HG03108 (cell line): ENCODE measurements around the gene PKP3.
"Not testable (repeated sequence)": the region's sequence is repeated elsewhere in the genome, so short reads cannot be mapped to it uniquely, and the experiment has no call there.

Experiments
- ATAC-seq: cut with Tn5 transposase; IDR thresholded peaks from one replicate; pipeline ENCODE4 v1.9.1; 2021; ENCODE audit warnings: moderate library complexity; ENCODE audit not compliant: unreplicated experiment

PKP3 gene

GRCh38 chr11:409600-410483 is 15.8 kb downstream of the PKP3 start:
- ATAC-seq = no peak

GRCh38 chr11:410711-411110 is 16.7 kb downstream of the PKP3 start:
- ATAC-seq = not testable (repeated sequence)

GRCh38 chr11:411520-411919 is 17.5 kb downstream of the PKP3 start:
- not testable (repeated sequence) for ATAC-seq

GRCh38 chr11:412641-413119 is 18.7 kb downstream of the PKP3 start:
- ATAC-seq = no peak

GRCh38 chr11:413120-414081 is 19.4 kb downstream of the PKP3 start:
- no peak for ATAC-seq

- no peak for ATAC-seq
These were observed 20.4 kb downstream of the PKP3 start for GRCh38 chr11:414318-414857.

- ATAC-seq = no peak
These were observed 21.6 kb downstream of the PKP3 start for GRCh38 chr11:415640-416041.

GRCh38 chr11:416051-416756 is 22.2 kb downstream of the PKP3 start:
- no peak for ATAC-seq

GRCh38 chr11:416757-417621 is 23.0 kb downstream of the PKP3 start:
- ATAC-seq = no peak

GRCh38 chr11:417652-418342 is 23.8 kb downstream of the PKP3 start:
- ATAC-seq = no peak

GRCh38 chr11:418343-419247 is 24.6 kb downstream of the PKP3 start:
- no peak for ATAC-seq

- ATAC-seq = no peak
These were observed 25.4 kb downstream of the PKP3 start for GRCh38 chr11:419248-420005.

GRCh38 chr11:420054-420910 is 26.3 kb downstream of the PKP3 start:
- no peak for ATAC-seq

- ATAC-seq = no peak
These were observed 26.9 kb downstream of the PKP3 start for GRCh38 chr11:420911-421321.

GRCh38 chr11:422249-422656 is 28.2 kb downstream of the PKP3 start:
- ATAC-seq = no peak

GRCh38 chr11:424232-424631 is 30.2 kb downstream of the PKP3 start:
- no peak for ATAC-seq
